ENCODE results near the gene CAPN12. TPM values are rescaled to one million over a fixed set of nuclear protein-coding genes. Genes with fewer than 3 reads are reported as not detected.
"Not testable (repeated sequence)": the region's sequence is repeated elsewhere in the genome, so short reads cannot be mapped to it uniquely, and the experiment has no call there.

CAPN12 gene
- polyA plus RNA-seq, 12 donors, result 0.64 to 5.1 (median 1.3) TPM; not detected in 2

- DNase-seq, result not testable (repeated sequence)
Observed at GRCh38 chr19:38770949-38771275, 26.6 kb upstream of the CAPN12 start.

- not testable (repeated sequence) for DNase-seq
Observed at GRCh38 chr19:38770228-38770948, 26.1 kb upstream of the CAPN12 start.

GRCh38 chr19:38769635-38770211 lies 25.4 kb upstream of the CAPN12 start:
- peak; percentile 87 for DNase-seq

GRCh38 chr19:38766276-38767047 lies 22.2 kb upstream of the CAPN12 start:
- DNase-seq, result no peak

- DNase-seq, result no peak
Observed at GRCh38 chr19:38765214-38765613, 20.9 kb upstream of the CAPN12 start.

- no peak for DNase-seq
Observed at GRCh38 chr19:38763795-38764220, 19.5 kb upstream of the CAPN12 start.

GRCh38 chr19:38761884-38762389 lies 17.7 kb upstream of the CAPN12 start:
- not testable (repeated sequence) for DNase-seq

- DNase-seq, result not testable (repeated sequence)
Observed at GRCh38 chr19:38760805-38761517, 16.7 kb upstream of the CAPN12 start.

GRCh38 chr19:38759590-38760003 lies 15.3 kb upstream of the CAPN12 start:
- no peak for DNase-seq

GRCh38 chr19:38754196-38754595 lies 9.9 kb upstream of the CAPN12 start:
- not testable (repeated sequence) for DNase-seq

- DNase-seq, result not testable (repeated sequence)
Observed at GRCh38 chr19:38753783-38754182, 9.5 kb upstream of the CAPN12 start.

- DNase-seq, result no peak
Observed at GRCh38 chr19:38745316-38745715, 1.0 kb upstream of the CAPN12 start.

GRCh38 chr19:38744874-38745273 lies 600 bp upstream of the CAPN12 start:
- no peak for DNase-seq

GRCh38 chr19:38743394-38744297 lies 628 bp downstream of the CAPN12 start:
- no peak for DNase-seq

- no peak for DNase-seq
Observed at GRCh38 chr19:38742906-38743305, 1.4 kb downstream of the CAPN12 start.

- DNase-seq, result no peak
Observed at GRCh38 chr19:38742296-38742695, 2.0 kb downstream of the CAPN12 start.

GRCh38 chr19:38741670-38742069 lies 2.6 kb downstream of the CAPN12 start:
- DNase-seq, result no peak

GRCh38 chr19:38740932-38741331 lies 3.3 kb downstream of the CAPN12 start:
- DNase-seq, result no peak

GRCh38 chr19:38740257-38740592 lies 4.0 kb downstream of the CAPN12 start:
- DNase-seq, result no peak

GRCh38 chr19:38739440-38740256 lies 4.6 kb downstream of the CAPN12 start:
- DNase-seq, result no peak

Data from muscle of arm (tissue), 12 donors.